ENCODE measurements around the gene ADD1. TPM values are rescaled to one million over a fixed set of nuclear protein-coding genes. Genes with fewer than 3 reads are reported as not detected.
A peak's percentile ranks its signal among the peaks of the same experiment; 100 is the strongest.
"Not testable (repeated sequence)": the region's sequence is repeated elsewhere in the genome, so short reads cannot be mapped to it uniquely, and the experiment has no call there.

Gene ADD1
- total RNA-seq, 1 donor from 2014 or later: 276 TPM

DNA sequence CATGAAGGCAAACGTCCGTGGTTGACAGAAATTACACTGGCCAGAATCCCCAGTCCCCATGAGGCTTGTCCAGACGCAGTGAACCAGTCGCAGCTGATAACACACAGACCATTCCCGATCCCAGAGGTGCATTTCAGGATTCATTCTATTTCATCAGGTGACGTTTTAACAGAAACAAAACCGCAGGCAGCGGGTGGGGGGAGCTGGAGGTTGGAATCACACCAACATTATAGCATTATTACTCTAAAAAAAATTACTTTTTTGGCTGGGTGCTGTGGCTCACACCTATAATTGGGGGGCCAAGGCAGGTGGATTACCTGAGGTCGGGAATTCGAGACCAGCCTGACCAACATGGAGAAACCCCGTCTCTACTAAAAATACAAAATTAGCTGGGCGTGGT is 94.3 kb downstream of the ADD1 start:
- DNase-seq: no peak
- Mint-ChIP-seq H3K4me1 (ENCODE audit: low read depth, unreplicated experiment) (peaks cover 9% of the 10 kb centered on the region), H3K27me3 (ENCODE audit: unreplicated experiment) (peaks cover 8% of the 10 kb centered on the region), H3K36me3 (ENCODE audit: unreplicated experiment) (no peaks in the 10 kb centered on the region), H3K9me3 (ENCODE audit: unreplicated experiment) (peaks cover 9% of the 10 kb centered on the region), H3K4me3 (ENCODE audit: unreplicated experiment) (no peak overlapping the region), H3K27ac (ENCODE audit: unreplicated experiment) (peak overlapping the region; percentile 72)
- TF ChIP-seq, protein P1, sequence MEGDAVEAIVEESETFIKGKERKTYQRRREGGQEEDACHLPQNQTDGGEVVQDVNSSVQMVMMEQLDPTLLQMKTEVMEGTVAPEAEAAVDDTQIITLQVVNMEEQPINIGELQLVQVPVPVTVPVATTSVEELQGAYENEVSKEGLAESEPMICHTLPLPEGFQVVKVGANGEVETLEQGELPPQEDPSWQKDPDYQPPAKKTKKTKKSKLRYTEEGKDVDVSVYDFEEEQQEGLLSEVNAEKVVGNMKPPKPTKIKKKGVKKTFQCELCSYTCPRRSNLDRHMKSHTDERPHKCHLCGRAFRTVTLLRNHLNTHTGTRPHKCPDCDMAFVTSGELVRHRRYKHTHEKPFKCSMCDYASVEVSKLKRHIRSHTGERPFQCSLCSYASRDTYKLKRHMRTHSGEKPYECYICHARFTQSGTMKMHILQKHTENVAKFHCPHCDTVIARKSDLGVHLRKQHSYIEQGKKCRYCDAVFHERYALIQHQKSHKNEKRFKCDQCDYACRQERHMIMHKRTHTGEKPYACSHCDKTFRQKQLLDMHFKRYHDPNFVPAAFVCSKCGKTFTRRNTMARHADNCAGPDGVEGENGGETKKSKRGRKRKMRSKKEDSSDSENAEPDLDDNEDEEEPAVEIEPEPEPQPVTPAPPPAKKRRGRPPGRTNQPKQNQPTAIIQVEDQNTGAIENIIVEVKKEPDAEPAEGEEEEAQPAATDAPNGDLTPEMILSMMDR (IDR thresholded peaks at IDR 0.05; ENCODE audit: partially characterized antibody, unreplicated experiment): no peak

DNA sequence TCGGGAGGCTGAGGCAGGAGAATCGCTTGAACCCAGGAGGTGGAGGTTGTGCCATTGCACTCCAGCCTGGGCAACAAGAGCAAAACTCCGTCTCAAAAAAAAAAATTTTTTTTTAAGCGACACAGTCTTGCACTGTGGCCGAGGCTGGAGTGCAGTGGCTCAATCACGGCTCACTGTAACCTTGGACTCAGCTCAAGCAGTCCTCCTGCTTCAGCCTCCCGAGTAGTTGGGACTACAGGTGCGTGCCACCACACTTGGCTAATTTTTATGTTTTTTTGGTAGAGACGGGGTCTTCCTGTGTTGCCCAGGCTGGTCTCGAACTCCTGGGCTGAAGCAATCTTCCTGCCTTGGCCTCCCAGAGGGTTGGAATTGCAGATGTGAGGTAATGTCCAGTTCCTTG is 94.8 kb downstream of the ADD1 start:
- H3K27ac Mint-ChIP-seq (ENCODE audit: unreplicated experiment); H3K36me3 Mint-ChIP-seq (ENCODE audit: unreplicated experiment); H3K4me1 Mint-ChIP-seq (ENCODE audit: low read depth, unreplicated experiment); H3K9me3 Mint-ChIP-seq (ENCODE audit: unreplicated experiment); DNase-seq; H3K4me3 Mint-ChIP-seq (ENCODE audit: unreplicated experiment); H3K27me3 Mint-ChIP-seq (ENCODE audit: unreplicated experiment): not testable (repeated sequence)

DNA sequence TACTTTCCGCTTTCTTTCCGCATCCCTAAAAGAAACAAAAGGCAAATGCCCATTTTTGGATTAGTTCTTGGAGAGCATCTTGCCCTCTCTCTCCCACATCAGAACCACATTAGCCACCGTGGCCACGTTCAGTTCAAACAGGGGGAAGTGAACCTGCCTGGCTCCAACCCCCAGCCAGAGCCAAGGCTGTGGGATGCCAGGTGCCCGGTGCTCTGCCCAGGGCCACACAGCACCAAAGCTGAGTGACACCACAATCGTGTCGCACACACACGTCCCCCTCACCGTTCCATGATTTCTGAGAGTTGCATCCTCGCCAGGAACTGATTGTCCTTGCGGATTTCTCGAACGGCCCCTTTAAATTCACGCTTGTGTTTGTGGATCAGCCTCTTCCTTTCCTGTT is 95.3 kb downstream of the ADD1 start:
- Mint-ChIP-seq H3K4me1 (ENCODE audit: low read depth, unreplicated experiment) (peaks cover 9% of the 10 kb centered on the region), H3K27ac (ENCODE audit: unreplicated experiment) (no peak overlapping the region), H3K27me3 (ENCODE audit: unreplicated experiment) (peaks cover 8% of the 10 kb centered on the region), H3K9me3 (ENCODE audit: unreplicated experiment) (peaks cover 7% of the 10 kb centered on the region), H3K36me3 (ENCODE audit: unreplicated experiment) (no peaks in the 10 kb centered on the region), H3K4me3 (ENCODE audit: unreplicated experiment) (no peak overlapping the region)
- TF ChIP-seq, protein P1 (IDR thresholded peaks at IDR 0.05; ENCODE audit: partially characterized antibody, unreplicated experiment): no peak
- no peak for DNase-seq

DNA sequence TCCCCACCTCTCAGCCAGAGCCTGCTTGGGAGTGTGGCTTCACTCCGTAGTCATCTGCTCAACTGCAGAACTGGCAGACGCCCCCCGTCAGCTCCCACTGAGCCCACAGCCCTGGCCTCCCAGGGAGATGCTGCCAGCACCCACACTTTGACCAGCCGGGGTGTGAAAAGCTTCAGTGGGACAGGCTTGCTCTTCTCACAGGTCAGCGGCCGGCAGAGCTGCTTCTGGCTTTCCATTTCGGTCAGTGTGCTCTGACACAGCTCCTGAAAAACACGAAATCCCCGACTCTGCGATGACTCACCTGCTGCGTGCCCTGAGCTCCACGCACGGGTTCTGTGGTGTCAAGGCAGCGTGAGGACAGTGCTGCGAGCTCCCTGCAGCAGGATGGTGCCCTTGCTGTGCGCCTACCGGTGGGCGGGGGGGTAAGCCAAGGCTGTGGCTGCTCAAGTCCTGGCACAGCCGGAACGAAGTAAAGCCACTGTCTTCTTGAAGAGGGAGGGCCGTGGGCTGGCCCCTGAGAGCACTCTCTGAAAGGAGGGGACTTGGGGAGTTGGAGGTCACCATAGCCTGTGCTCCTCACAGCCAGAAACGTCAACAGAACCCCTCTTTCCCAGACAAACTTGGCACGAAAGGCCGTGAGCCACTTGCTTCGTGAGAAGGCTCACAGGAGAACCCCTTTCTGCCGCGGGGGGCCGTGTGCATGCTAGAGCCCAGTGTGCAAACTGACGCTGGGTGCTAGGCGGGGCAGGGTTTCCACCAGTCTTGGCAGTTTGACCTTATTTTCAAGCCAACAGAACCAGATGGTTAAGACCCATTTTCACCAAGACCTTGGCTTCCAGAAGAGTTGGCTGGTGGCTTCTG is 96.0 kb downstream of the ADD1 start:
- DNase-seq: no peak

DNA sequence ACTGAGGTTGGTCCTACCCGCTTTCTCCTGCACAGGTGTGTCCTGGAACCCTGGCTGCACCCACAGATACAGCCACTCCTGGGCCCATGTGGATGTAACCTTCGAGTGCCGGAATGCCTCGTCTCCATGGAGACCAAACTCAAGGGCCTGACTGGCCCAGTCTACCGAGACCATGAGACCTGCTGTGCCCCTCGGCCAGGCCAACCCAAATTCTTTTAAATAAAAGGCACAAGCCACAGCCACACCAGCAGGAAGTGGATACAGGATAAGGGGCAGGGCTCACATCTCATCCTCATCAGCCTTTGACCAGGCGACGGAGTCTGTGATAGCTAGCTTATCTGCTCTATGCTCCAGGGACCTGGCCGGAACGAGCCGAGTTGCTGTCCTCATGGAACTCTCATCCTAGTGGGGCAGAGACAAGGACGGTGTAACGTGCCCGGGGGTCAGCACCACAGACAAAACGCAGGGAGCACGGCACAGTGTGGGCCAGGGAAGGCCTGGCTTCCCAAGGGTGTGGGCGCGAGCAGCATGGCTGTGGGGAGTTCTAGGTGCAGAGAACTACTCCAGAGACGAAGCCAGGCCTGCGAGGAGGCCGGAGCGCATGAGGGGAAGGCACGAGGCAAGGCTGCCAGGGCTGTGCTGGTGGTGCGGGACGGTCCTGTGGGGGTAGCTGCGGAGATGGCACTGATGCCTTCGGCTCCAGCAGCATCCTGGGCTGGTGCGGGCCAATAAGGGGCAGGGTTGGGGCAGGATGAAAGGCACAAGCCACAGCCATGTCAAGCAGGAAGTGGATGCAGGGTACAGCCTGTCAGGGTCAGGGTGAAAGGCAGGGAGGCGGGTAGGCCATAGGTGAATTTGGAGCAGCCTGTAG is 96.9 kb downstream of the ADD1 start:
- no peak overlapping the region for H3K27ac Mint-ChIP-seq (ENCODE audit: unreplicated experiment)
- no peaks in the 10 kb centered on the region for H3K36me3 Mint-ChIP-seq (ENCODE audit: unreplicated experiment)
- H3K4me1 Mint-ChIP-seq (ENCODE audit: low read depth, unreplicated experiment): peaks cover 9% of the 10 kb centered on the region
- no peak overlapping the region for H3K4me3 Mint-ChIP-seq (ENCODE audit: unreplicated experiment)
- no peak for DNase-seq
- TF ChIP-seq, protein P1 (IDR thresholded peaks at IDR 0.05; ENCODE audit: partially characterized antibody, unreplicated experiment): no peak
- H3K9me3 Mint-ChIP-seq (ENCODE audit: unreplicated experiment): peaks cover 6% of the 10 kb centered on the region
- H3K27me3 Mint-ChIP-seq (ENCODE audit: unreplicated experiment): peaks cover 9% of the 10 kb centered on the region

More for the DNA sequence above, 96.0 kb downstream of the ADD1 start:
- peaks cover 9% of the 10 kb centered on the region for H3K4me1 Mint-ChIP-seq (ENCODE audit: low read depth, unreplicated experiment)
- no peak overlapping the region for H3K4me3 Mint-ChIP-seq (ENCODE audit: unreplicated experiment)
- H3K9me3 Mint-ChIP-seq (ENCODE audit: unreplicated experiment): peaks cover 7% of the 10 kb centered on the region
- H3K27ac Mint-ChIP-seq (ENCODE audit: unreplicated experiment): no peak overlapping the region
- TF ChIP-seq, protein P1 (IDR thresholded peaks at IDR 0.05; ENCODE audit: partially characterized antibody, unreplicated experiment): no peak
- peaks cover 9% of the 10 kb centered on the region for H3K27me3 Mint-ChIP-seq (ENCODE audit: unreplicated experiment)
- H3K36me3 Mint-ChIP-seq (ENCODE audit: unreplicated experiment): no peaks in the 10 kb centered on the region
